Type B pancreatic cell (in vitro differentiated cells): ENCODE results near the gene CLIP4. TPM values are rescaled to one million over a fixed set of nuclear protein-coding genes. Genes with fewer than 3 reads are reported as not detected.
"Not testable (repeated sequence)": the region's sequence is repeated elsewhere in the genome, so short reads cannot be mapped to it uniquely, and the experiment has no call there.

ENCODE experiments used
- DNase-seq: peaks from one replicate; pipeline ENCODE4 v3.0.0; 2021; ENCODE audit warnings: mixed read lengths; ENCODE audit not compliant: unreplicated experiment; ENCODE audit errors: extremely low spot score
- H3K27ac Mint-ChIP-seq: 2 replicates; pipeline ENCODE4 v1.8.0; 2021; ENCODE audit warnings: mild to moderate bottlenecking, mixed read lengths
- H3K27me3 Mint-ChIP-seq: 2 replicates; pipeline ENCODE4 v1.8.0; 2021; ENCODE audit warnings: mixed read lengths
- H3K36me3 Mint-ChIP-seq: 2 replicates; pipeline ENCODE4 v1.8.0; 2021; ENCODE audit warnings: mixed read lengths
- H3K4me1 Mint-ChIP-seq: one replicate; pipeline ENCODE4 v1.8.0; 2021; ENCODE audit warnings: mixed read lengths; ENCODE audit not compliant: unreplicated experiment
- H3K4me3 Mint-ChIP-seq: 2 replicates; pipeline ENCODE4 v1.8.0; 2021; ENCODE audit warnings: mild to moderate bottlenecking, mixed read lengths
- H3K9me3 Mint-ChIP-seq: 2 replicates; pipeline ENCODE4 v1.8.0; 2021; ENCODE audit warnings: mixed read lengths
- CTCF ChIP-seq: fragments of 200-600 bp; sonication (generic); conservative IDR thresholded peaks from 2 replicates; pipeline ENCODE4 v1.5.0; 2021; ENCODE audit warnings: antibody characterized with exemption, mild to moderate bottlenecking
- total RNA-seq: library from RNA; stranded (reverse); gene quantifications from 2 replicates; pipeline ENCODE4 v1.2.1, GENCODE V29; 2021; ENCODE audit warnings: low replicate concordance

CLIP4 gene
- total RNA-seq, 1 donor from 2014 or later = 12.1 TPM

- Mint-ChIP-seq H3K27ac (peak overlapping the region; percentile 9), H3K27me3 (peaks cover 9% of the 10 kb centered on the region), H3K36me3 (no peaks in the 10 kb centered on the region), H3K4me1 (peaks cover 8% of the 10 kb centered on the region), H3K4me3 (peak overlapping the region; percentile 24), H3K9me3 (peaks cover 4% of the 10 kb centered on the region)
- DNase-seq = no peak
- TF ChIP-seq CTCF = no peak
Measured at GRCh38 chr2:29075894-29076705, 39.1 kb upstream of the CLIP4 start.

GRCh38 chr2:29079887-29080286 is 35.3 kb upstream of the CLIP4 start:
- no peak for TF ChIP-seq CTCF
- H3K27ac Mint-ChIP-seq = no peak overlapping the region
- H3K27me3 Mint-ChIP-seq = peaks cover 7% of the 10 kb centered on the region
- peaks cover 8% of the 10 kb centered on the region for H3K4me1 Mint-ChIP-seq
- DNase-seq = no peak
- peaks cover 4% of the 10 kb centered on the region for H3K9me3 Mint-ChIP-seq
- no peak overlapping the region for H3K4me3 Mint-ChIP-seq
- H3K36me3 Mint-ChIP-seq = no peaks in the 10 kb centered on the region

GRCh38 chr2:29080886-29081743 is 34.1 kb upstream of the CLIP4 start:
- peaks cover 4% of the 10 kb centered on the region for H3K9me3 Mint-ChIP-seq
- no peaks in the 10 kb centered on the region for H3K36me3 Mint-ChIP-seq
- no peak for TF ChIP-seq CTCF
- no peak for DNase-seq
- H3K4me3 Mint-ChIP-seq = no peak overlapping the region
- H3K27ac Mint-ChIP-seq = no peak overlapping the region
- peaks cover 6% of the 10 kb centered on the region for H3K4me1 Mint-ChIP-seq
- H3K27me3 Mint-ChIP-seq = peaks cover 5% of the 10 kb centered on the region

- H3K27ac Mint-ChIP-seq = no peak overlapping the region
- no peaks in the 10 kb centered on the region for H3K4me1 Mint-ChIP-seq
- no peaks in the 10 kb centered on the region for H3K27me3 Mint-ChIP-seq
- no peak for TF ChIP-seq CTCF
- no peak overlapping the region for H3K4me3 Mint-ChIP-seq
- H3K9me3 Mint-ChIP-seq = no peaks in the 10 kb centered on the region
- H3K36me3 Mint-ChIP-seq = no peaks in the 10 kb centered on the region
- DNase-seq = no peak
Measured at GRCh38 chr2:29082804-29083495, 32.3 kb upstream of the CLIP4 start.

GRCh38 chr2:29084554-29084953 is 30.7 kb upstream of the CLIP4 start:
- TF ChIP-seq CTCF = no peak
- Mint-ChIP-seq H3K27ac (no peak overlapping the region), H3K36me3 (no peaks in the 10 kb centered on the region), H3K4me3 (no peak overlapping the region), H3K4me1 (no peaks in the 10 kb centered on the region), H3K27me3 (peaks cover 3% of the 10 kb centered on the region), H3K9me3 (no peaks in the 10 kb centered on the region)
- no peak for DNase-seq

GRCh38 chr2:29090311-29090710 is 24.9 kb upstream of the CLIP4 start:
- not testable (repeated sequence) for H3K9me3 Mint-ChIP-seq, H3K4me1 Mint-ChIP-seq, H3K27me3 Mint-ChIP-seq, DNase-seq, H3K36me3 Mint-ChIP-seq, H3K27ac Mint-ChIP-seq, H3K4me3 Mint-ChIP-seq
